ENCODE measurements around the gene LAMC1.
A peak's percentile ranks its signal among the peaks of the same experiment; 100 is the strongest.

The LAMC1 gene

GRCh38 chr1:183094351-183094750 lies 71.1 kb downstream of the LAMC1 start:
- no peak for TF ChIP-seq CTCF (IDR thresholded peaks at IDR 0.05; ENCODE audit: low read depth, low read length)

GRCh38 chr1:183096351-183096750 lies 73.1 kb downstream of the LAMC1 start:
- DNase-seq (ENCODE audit: extremely low read depth, low read depth): no peak
- TF ChIP-seq CTCF (IDR thresholded peaks at IDR 0.05; ENCODE audit: low read depth, low read length): no peak

More at GRCh38 chr1:183094351-183094750, 71.1 kb downstream of the LAMC1 start:
- no peak for DNase-seq (ENCODE audit: extremely low read depth, low read depth)

DNA sequence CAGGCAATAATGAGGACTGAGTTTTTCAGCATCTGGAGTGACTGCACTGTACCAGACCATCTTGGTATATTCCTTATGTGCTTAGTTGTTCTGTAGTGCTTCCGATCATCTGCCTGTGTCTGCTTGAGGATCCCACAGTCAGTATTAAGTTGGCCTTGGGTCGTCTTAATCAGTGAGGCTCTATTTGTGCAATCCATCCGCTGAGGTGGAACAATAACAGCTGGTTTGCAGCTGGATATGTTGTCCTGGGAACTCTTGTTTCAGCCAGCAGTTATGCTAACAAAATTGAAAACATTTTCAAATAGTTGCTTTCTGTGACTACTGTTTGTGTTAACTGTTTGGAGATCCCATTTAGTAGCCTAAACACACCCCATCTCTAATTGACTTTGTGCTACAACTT lies 73.7 kb downstream of the LAMC1 start:
- no peak for TF ChIP-seq CTCF (IDR thresholded peaks at IDR 0.05; ENCODE audit: low read depth, low read length)
- DNase-seq (ENCODE audit: extremely low read depth, low read depth): peak; percentile 80

DNA sequence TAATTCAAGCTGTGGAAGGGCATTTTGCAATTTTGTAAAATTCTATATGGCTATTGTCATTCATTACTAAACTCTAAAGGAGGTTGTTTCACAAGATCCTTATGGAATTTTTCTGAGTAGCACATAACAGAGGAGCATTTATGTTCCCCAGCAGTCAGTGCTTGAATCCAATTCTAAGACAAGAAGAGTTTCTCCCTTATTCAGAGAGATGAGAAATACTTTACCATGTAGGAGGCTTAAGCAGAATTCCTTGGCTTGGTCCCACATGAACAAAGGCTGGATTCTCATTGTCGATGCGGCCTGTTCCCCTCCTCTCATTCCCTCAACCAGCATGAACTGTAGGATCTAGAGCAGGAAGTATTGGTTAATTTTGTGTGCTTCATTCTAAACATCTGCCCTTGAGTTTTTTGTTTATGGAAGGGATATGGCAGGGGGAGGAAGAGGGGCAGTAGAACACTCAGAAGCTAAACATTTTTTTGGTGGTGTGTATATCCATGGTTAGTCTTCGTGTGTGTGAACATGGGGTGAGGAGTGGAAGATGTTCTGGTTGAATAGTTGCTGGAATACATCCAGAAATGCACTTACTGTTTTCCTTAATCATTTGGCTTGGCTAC lies 74.3 kb downstream of the LAMC1 start:
- TF ChIP-seq CTCF (IDR thresholded peaks at IDR 0.05; ENCODE audit: low read depth, low read length): no peak
- DNase-seq (ENCODE audit: extremely low read depth, low read depth): peak; percentile 80

GRCh38 chr1:183098317-183098716 lies 75.1 kb downstream of the LAMC1 start:
- TF ChIP-seq CTCF (IDR thresholded peaks at IDR 0.05; ENCODE audit: low read depth, low read length): no peak
- no peak for DNase-seq (ENCODE audit: extremely low read depth, low read depth)

DNA sequence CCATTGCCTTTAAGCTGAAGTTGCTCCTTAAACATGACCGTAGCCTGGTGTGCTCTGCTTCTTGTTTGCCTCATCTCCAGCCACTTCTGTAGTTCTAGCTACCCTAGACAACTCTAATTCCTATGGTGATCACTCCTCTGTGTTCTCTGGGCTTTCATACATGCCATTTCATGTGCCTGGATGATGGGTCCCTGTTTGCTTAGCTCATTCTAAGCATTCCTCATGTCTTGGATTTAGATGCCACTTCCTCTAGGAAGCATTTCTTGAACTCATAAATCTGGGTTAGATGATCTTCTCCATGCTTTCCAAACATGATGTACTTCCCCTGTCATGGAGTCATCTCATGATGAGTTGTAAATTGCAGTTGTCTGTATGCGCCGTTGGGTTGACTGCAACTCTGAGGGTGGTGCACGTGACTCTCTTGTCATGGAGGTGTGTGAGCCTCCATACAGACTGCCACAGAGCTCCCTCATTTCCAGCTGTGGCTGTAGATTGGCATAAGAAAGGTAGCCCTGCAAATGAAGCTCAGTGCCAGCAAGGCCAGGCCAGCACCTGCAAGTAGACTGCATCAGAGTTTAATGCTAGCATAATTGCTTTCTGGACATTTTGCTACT lies 77.2 kb downstream of the LAMC1 start:
- no peak for DNase-seq (ENCODE audit: extremely low read depth, low read depth)
- TF ChIP-seq CTCF (IDR thresholded peaks at IDR 0.05; ENCODE audit: low read depth, low read length): no peak

- DNase-seq (ENCODE audit: extremely low read depth, low read depth): no peak
- TF ChIP-seq CTCF (IDR thresholded peaks at IDR 0.05; ENCODE audit: low read depth, low read length): no peak
Observed at GRCh38 chr1:183101081-183101480, 77.9 kb downstream of the LAMC1 start.

All from AG09319 (cell line).